ENCODE data around the gene WBP1. TPM values are rescaled to one million over a fixed set of nuclear protein-coding genes. Genes with fewer than 3 reads are reported as not detected.
"Not testable (repeated sequence)": the region's sequence is repeated elsewhere in the genome, so short reads cannot be mapped to it uniquely, and the experiment has no call there.

WBP1 gene
- total and polyA plus RNA-seq, 2 donors (not counting 1 experiment from before 2014, with no cell fraction given) = 43.8 to 78.1 TPM

DNA sequence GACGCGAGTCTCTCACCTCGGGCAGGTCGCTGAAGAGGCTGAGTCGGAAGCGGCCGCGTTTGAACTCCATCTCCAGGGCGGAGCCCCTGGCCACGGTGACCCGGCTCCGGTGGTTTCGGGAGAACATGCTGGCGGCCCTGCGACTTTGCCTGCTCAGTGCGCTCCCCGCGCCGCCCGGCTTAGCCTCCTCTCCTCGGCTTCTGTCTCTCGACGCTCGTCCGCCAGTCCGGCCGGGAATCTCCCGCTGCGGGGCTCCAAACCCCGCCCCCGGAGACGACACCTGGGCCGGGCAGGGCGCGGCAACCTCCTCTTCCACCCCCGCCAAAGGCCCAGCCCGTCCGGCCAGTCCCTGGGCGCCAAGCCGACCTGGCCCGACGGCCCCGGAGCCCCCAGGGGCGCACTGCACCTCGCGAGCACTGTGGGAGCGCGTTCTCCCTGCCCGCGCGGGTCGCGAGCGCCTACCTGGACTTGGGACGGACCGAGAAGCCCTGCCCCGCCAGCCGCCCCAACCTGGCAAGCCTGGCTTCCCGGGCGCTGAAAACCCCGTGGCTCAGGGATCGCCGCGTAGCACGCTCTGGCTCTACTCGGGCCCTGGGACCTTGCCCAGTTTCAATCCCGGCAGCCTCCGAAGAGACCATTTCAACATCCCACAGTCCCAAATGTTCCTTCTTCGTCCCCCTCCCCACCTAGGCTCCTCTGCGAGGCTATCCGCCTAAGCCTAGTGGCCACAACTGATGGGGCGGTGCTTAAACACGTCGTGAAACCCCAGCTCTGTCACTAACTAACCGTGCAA is 16.4 kb upstream of the WBP1 start, which contains the start of gene RTKN:
RTKN (minus strand) TSS at position 248 of the 793 bp plus-strand sequence; CDS start at position 127, 121 bp downstream.
- no peaks in the 10 kb centered on the region for H3K27me3 ChIP-seq (ENCODE audit: control insufficient read depth, insufficient read depth, low read length)
- no peaks in the 10 kb centered on the region for H3K36me3 ChIP-seq (ENCODE audit: control insufficient read depth, insufficient read depth, low read length)
- H3K9me3 ChIP-seq (ENCODE audit: control insufficient read depth, insufficient read depth, low read depth, low read length) = no peaks in the 10 kb centered on the region
- H3K27ac ChIP-seq (ENCODE audit: insufficient read depth, low read length) = no peak within 1 kb of the TSS
- H3K9ac ChIP-seq (ENCODE audit: insufficient read depth, low read length) = no peak within 1 kb of the TSS
- peaks cover 12% of the 10 kb centered on the region for H3K4me1 ChIP-seq (ENCODE audit: control insufficient read depth, extremely low read depth, insufficient read depth, low read length)
- peak within 1 kb of the TSS; percentile 27 for H2AFZ ChIP-seq (ENCODE audit: low read length)
- peak within 1 kb of the TSS; percentile 99 for H3K4me2 ChIP-seq (ENCODE audit: extremely low read depth, insufficient read depth, low read length)
- H3K4me3 ChIP-seq (replicated peaks in 1 of 4; ENCODE audit: control extremely low read depth in 1 of 4, insufficient read depth in 1 of 4, low read depth in 3 of 4, low read length in 4 of 4) = peak within 1 kb of the TSS in 2 of 4 experiments; percentile 18 to 84
- no peak for TF ChIP-seq EZH2 (IDR thresholded peaks at IDR 0.05; ENCODE audit: low read length, missing control alignments)
- TF ChIP-seq, protein P1, sequence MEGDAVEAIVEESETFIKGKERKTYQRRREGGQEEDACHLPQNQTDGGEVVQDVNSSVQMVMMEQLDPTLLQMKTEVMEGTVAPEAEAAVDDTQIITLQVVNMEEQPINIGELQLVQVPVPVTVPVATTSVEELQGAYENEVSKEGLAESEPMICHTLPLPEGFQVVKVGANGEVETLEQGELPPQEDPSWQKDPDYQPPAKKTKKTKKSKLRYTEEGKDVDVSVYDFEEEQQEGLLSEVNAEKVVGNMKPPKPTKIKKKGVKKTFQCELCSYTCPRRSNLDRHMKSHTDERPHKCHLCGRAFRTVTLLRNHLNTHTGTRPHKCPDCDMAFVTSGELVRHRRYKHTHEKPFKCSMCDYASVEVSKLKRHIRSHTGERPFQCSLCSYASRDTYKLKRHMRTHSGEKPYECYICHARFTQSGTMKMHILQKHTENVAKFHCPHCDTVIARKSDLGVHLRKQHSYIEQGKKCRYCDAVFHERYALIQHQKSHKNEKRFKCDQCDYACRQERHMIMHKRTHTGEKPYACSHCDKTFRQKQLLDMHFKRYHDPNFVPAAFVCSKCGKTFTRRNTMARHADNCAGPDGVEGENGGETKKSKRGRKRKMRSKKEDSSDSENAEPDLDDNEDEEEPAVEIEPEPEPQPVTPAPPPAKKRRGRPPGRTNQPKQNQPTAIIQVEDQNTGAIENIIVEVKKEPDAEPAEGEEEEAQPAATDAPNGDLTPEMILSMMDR (conservative IDR thresholded peaks at IDR 0.05 in 1 of 2, IDR thresholded peaks at IDR 0.05 in 1 of 2; ENCODE audit: low read depth in 1 of 2, low read length in 2 of 2) = no peak
- H3K79me2 ChIP-seq (ENCODE audit: control insufficient read depth, insufficient read depth, low read length) = no peaks in the 10 kb centered on the region
- DNase-seq (ENCODE audit: low read depth in 2 of 2) = no peak
- H4K20me1 ChIP-seq (ENCODE audit: control insufficient read depth, extremely low read depth, insufficient read depth, low read length) = no peaks in the 10 kb centered on the region

DNA sequence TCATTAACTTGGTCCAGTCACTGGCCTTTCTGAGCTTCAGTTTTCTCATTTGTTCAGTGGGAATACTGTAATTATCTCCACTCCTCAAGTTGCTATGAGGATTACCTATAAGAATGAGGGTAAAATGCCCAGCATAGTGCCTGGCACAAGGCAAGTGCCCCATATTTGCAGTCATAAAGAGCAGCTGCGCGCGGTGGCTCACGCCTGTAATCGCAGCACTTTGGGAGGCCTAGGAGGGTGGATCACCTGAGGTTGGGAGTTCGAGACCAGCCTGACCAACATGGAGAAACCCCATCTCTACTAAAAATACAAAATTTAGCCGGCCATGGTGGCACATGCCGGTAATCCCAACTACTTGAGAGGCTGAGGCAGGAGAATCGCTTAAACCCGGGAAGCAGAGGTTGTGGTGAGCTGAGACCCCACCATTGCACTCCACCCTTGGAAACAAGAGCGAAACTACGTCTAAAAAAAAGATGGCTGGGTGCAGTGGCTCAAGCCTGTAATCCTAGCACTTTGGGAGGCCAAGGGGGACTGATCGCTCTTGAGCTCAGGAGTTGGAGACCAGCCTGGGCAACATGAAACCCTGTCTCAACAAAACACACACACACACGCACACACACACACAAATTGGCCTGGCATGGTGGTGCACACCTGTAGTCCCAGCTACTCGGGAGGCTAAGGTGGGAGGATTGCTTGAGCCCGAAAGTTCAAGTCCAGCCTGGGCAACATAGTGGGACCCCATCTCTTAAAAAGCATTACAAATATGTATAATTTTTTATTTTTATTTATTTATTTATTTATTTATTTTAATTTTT is 15.5 kb upstream of the WBP1 start:
- not testable (repeated sequence) for H3K4me2 ChIP-seq (ENCODE audit: extremely low read depth, insufficient read depth, low read length); H3K27me3 ChIP-seq (ENCODE audit: control insufficient read depth, insufficient read depth, low read length); H4K20me1 ChIP-seq (ENCODE audit: control insufficient read depth, extremely low read depth, insufficient read depth, low read length); H3K36me3 ChIP-seq (ENCODE audit: control insufficient read depth, insufficient read depth, low read length); H3K9ac ChIP-seq (ENCODE audit: insufficient read depth, low read length); H3K4me3 ChIP-seq (replicated peaks in 1 of 4; ENCODE audit: control extremely low read depth in 1 of 4, insufficient read depth in 1 of 4, low read depth in 3 of 4, low read length in 4 of 4); H3K4me1 ChIP-seq (ENCODE audit: control insufficient read depth, extremely low read depth, insufficient read depth, low read length); H3K79me2 ChIP-seq (ENCODE audit: control insufficient read depth, insufficient read depth, low read length); H2AFZ ChIP-seq (ENCODE audit: low read length); H3K9me3 ChIP-seq (ENCODE audit: control insufficient read depth, insufficient read depth, low read depth, low read length); H3K27ac ChIP-seq (ENCODE audit: insufficient read depth, low read length); DNase-seq (ENCODE audit: low read depth in 2 of 2)

- Histone ChIP-seq H3K27ac (ENCODE audit: insufficient read depth, low read length) (no peak overlapping the region), H2AFZ (ENCODE audit: low read length) (no peak overlapping the region), H3K36me3 (ENCODE audit: control insufficient read depth, insufficient read depth, low read length) (no peaks in the 10 kb centered on the region), H3K79me2 (ENCODE audit: control insufficient read depth, insufficient read depth, low read length) (no peaks in the 10 kb centered on the region), H3K9me3 (ENCODE audit: control insufficient read depth, insufficient read depth, low read depth, low read length) (no peaks in the 10 kb centered on the region), H3K4me3 (replicated peaks in 1 of 4; ENCODE audit: control extremely low read depth in 1 of 4, insufficient read depth in 1 of 4, low read depth in 3 of 4, low read length in 4 of 4) (no peak overlapping the region), H4K20me1 (ENCODE audit: control insufficient read depth, extremely low read depth, insufficient read depth, low read length) (no peaks in the 10 kb centered on the region), H3K4me1 (ENCODE audit: control insufficient read depth, extremely low read depth, insufficient read depth, low read length) (peaks cover under 1% of the 10 kb centered on the region), H3K4me2 (ENCODE audit: extremely low read depth, insufficient read depth, low read length) (peak overlapping the region; percentile 52), H3K27me3 (ENCODE audit: control insufficient read depth, insufficient read depth, low read length) (no peaks in the 10 kb centered on the region), H3K9ac (ENCODE audit: insufficient read depth, low read length) (no peak overlapping the region)
- no peak for DNase-seq (ENCODE audit: low read depth in 2 of 2)
- TF ChIP-seq, protein P1 (conservative IDR thresholded peaks at IDR 0.05 in 1 of 2, IDR thresholded peaks at IDR 0.05 in 1 of 2; ENCODE audit: low read depth in 1 of 2, low read length in 2 of 2) = no peak
- no peak for TF ChIP-seq EZH2 (IDR thresholded peaks at IDR 0.05; ENCODE audit: low read length, missing control alignments)
Measured at GRCh38 chr2:74444498-74445318, 13.5 kb upstream of the WBP1 start.

Data from fibroblast of lung (primary cell).